ENCODE measurements around the gene ELMO1. TPM values are rescaled to one million over a fixed set of nuclear protein-coding genes. Genes with fewer than 3 reads are reported as not detected.

The ELMO1 gene
- total RNA-seq, 1 donor from 2014 or later = 112 TPM

- Mint-ChIP-seq H3K4me3 (ENCODE audit: low read depth) (no peak overlapping the region), H3K9me3 (no peaks in the 10 kb centered on the region), H3K27me3 (ENCODE audit: low read depth) (no peaks in the 10 kb centered on the region), H3K27ac (no peak overlapping the region), H3K36me3 (ENCODE audit: low read depth) (peaks cover 17% of the 10 kb centered on the region), H3K4me1 (ENCODE audit: low read depth) (peaks cover 6% of the 10 kb centered on the region)
- no peak for DNase-seq (ENCODE audit: low spot score)
- intact Hi-C loops (cut with micrococcal nuclease) = no loop called here
Measured at GRCh38 chr7:37198041-37198905, 250.4 kb downstream of the ELMO1 start.

DNA sequence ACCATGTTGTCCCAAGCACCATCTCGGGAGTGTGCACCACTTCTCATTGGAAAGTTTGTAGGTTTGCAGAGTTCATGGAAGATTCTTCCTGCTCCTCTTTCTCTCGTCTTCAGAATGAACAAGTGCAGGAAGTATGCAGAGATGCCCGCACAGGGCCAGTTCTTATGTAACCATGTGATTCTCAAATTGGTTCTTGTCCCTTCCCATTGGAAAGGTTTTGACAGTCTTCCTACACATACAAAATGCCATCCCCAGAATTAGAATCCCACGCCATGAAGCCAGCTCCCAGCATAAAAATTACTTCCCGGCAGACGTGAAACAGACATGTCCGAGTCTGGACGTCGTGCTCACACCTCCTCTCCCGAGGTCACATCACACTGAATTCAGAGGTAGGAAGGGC is 251.6 kb downstream of the ELMO1 start:
- Mint-ChIP-seq H3K27ac (no peak overlapping the region), H3K4me3 (ENCODE audit: low read depth) (no peak overlapping the region), H3K36me3 (ENCODE audit: low read depth) (peaks cover 10% of the 10 kb centered on the region), H3K9me3 (no peaks in the 10 kb centered on the region), H3K27me3 (ENCODE audit: low read depth) (no peaks in the 10 kb centered on the region), H3K4me1 (ENCODE audit: low read depth) (peaks cover 6% of the 10 kb centered on the region)
- DNase-seq (ENCODE audit: low spot score) = no peak
- intact Hi-C loops (cut with micrococcal nuclease) = no loop called here

GRCh38 chr7:37196676-37197075 is 252.0 kb downstream of the ELMO1 start:
- Mint-ChIP-seq H3K27ac (no peak overlapping the region), H3K9me3 (no peaks in the 10 kb centered on the region), H3K27me3 (ENCODE audit: low read depth) (no peaks in the 10 kb centered on the region), H3K4me1 (ENCODE audit: low read depth) (peaks cover 6% of the 10 kb centered on the region), H3K36me3 (ENCODE audit: low read depth) (peaks cover 14% of the 10 kb centered on the region), H3K4me3 (ENCODE audit: low read depth) (no peak overlapping the region)
- DNase-seq (ENCODE audit: low spot score) = no peak
- intact Hi-C loops (cut with micrococcal nuclease) = no loop called here

DNA sequence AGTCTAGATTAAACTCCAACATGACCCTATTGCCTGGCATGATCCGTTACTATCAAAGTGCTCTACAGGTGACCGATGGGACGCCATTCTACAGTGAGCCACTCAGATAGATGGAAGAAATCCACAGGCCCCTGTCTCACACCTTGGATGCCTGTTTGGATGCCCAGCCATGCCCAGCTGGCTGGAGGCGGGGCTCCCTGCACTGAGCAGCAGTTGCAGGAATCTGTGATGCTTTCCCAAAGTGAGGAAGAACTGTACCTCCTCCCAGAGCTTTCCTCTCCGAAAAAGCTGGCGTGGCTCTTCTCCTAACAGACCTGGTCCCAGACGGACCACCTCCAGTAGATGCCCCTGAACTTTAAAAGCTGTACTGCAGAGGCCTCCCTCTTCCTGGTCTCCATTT is 253.3 kb downstream of the ELMO1 start:
- Mint-ChIP-seq H3K36me3 (ENCODE audit: low read depth) (peaks cover 14% of the 10 kb centered on the region), H3K4me3 (ENCODE audit: low read depth) (no peak overlapping the region), H3K27me3 (ENCODE audit: low read depth) (no peaks in the 10 kb centered on the region), H3K27ac (no peak overlapping the region), H3K4me1 (ENCODE audit: low read depth) (peaks cover 6% of the 10 kb centered on the region), H3K9me3 (no peaks in the 10 kb centered on the region)
- no peak for DNase-seq (ENCODE audit: low spot score)
- intact Hi-C loops (cut with micrococcal nuclease) = no loop called here

DNA sequence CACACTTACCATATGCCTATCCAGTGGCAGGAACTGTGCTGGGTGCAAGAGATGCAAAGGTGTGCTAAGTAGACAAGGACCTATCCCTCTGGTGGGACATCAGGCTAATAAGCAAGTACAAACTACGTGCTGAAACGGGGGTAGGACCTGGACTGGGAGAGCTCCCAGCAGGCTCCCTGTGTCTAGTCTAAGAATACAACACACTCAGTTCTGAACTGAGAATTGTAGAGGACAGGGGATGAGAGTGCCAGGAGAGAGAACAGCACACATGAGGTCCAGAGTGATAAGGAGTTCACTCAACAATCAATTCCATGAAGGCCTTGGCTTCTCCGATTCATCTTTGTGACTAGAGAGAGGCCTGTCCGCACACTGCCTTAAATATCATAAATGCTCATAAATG is 253.7 kb downstream of the ELMO1 start:
- H3K27me3 Mint-ChIP-seq (ENCODE audit: low read depth) = no peaks in the 10 kb centered on the region
- no peaks in the 10 kb centered on the region for H3K9me3 Mint-ChIP-seq
- H3K4me3 Mint-ChIP-seq (ENCODE audit: low read depth) = no peak overlapping the region
- intact Hi-C loops (cut with micrococcal nuclease) = no loop called here
- peaks cover 14% of the 10 kb centered on the region for H3K36me3 Mint-ChIP-seq (ENCODE audit: low read depth)
- peaks cover 6% of the 10 kb centered on the region for H3K4me1 Mint-ChIP-seq (ENCODE audit: low read depth)
- no peak for DNase-seq (ENCODE audit: low spot score)
- H3K27ac Mint-ChIP-seq = no peak overlapping the region

DNA sequence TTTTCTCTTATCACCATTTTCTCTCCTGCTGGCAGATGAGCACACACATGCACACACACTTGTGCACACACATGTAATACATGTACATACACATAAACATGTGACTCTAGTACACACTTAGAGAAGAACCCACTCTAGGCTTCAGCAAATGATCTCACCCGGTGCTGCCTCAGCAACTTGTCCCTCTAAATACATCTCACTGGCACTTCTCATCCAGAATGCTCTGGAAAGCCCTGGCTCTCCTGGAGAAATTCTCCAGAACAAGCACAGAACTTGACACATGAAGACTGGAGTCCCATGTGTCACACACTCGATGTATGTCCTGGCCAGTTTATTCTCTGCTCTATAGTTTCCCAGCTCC is 254.9 kb downstream of the ELMO1 start:
- H3K36me3 Mint-ChIP-seq (ENCODE audit: low read depth) = peaks cover 14% of the 10 kb centered on the region
- no peak for DNase-seq (ENCODE audit: low spot score)
- H3K4me1 Mint-ChIP-seq (ENCODE audit: low read depth) = peaks cover 3% of the 10 kb centered on the region
- no peak overlapping the region for H3K27ac Mint-ChIP-seq
- intact Hi-C loops (cut with micrococcal nuclease) = no loop called here
- no peaks in the 10 kb centered on the region for H3K27me3 Mint-ChIP-seq (ENCODE audit: low read depth)
- no peaks in the 10 kb centered on the region for H3K9me3 Mint-ChIP-seq
- no peak overlapping the region for H3K4me3 Mint-ChIP-seq (ENCODE audit: low read depth)

GRCh38 chr7:37193087-37193774 is 255.4 kb downstream of the ELMO1 start:
- intact Hi-C loops (cut with micrococcal nuclease) = no loop called here
- Mint-ChIP-seq H3K9me3 (no peaks in the 10 kb centered on the region), H3K27me3 (ENCODE audit: low read depth) (no peaks in the 10 kb centered on the region), H3K4me3 (ENCODE audit: low read depth) (no peak overlapping the region), H3K36me3 (ENCODE audit: low read depth) (peaks cover 14% of the 10 kb centered on the region), H3K27ac (no peak overlapping the region), H3K4me1 (ENCODE audit: low read depth) (no peaks in the 10 kb centered on the region)
- DNase-seq (ENCODE audit: low spot score) = no peak

- intact Hi-C loops (cut with micrococcal nuclease) = no loop called here
- Mint-ChIP-seq H3K36me3 (ENCODE audit: low read depth) (peaks cover 15% of the 10 kb centered on the region), H3K9me3 (no peaks in the 10 kb centered on the region)
Measured at GRCh38 chr7:37191797-37192196, 256.9 kb downstream of the ELMO1 start.

GRCh38 chr7:37187179-37187578 is 261.5 kb downstream of the ELMO1 start:
- peak overlapping the region; percentile 19 for H3K27ac Mint-ChIP-seq
- no peak overlapping the region for H3K4me3 Mint-ChIP-seq (ENCODE audit: low read depth)
- intact Hi-C loops (cut with micrococcal nuclease) = loop anchor here (2.0 to 10.0 kb wide), 6 partner anchors 120 to 508 kb away; partner anchors contain the start of gene AOAH
- H3K27me3 Mint-ChIP-seq (ENCODE audit: low read depth) = no peaks in the 10 kb centered on the region
- no peaks in the 10 kb centered on the region for H3K9me3 Mint-ChIP-seq
- H3K36me3 Mint-ChIP-seq (ENCODE audit: low read depth) = peaks cover 27% of the 10 kb centered on the region
- no peak for DNase-seq (ENCODE audit: low spot score)
- peaks cover 11% of the 10 kb centered on the region for H3K4me1 Mint-ChIP-seq (ENCODE audit: low read depth)

More at GRCh38 chr7:37191797-37192196, 256.9 kb downstream of the ELMO1 start:
- Mint-ChIP-seq H3K4me3 (ENCODE audit: low read depth) (no peak overlapping the region), H3K27me3 (ENCODE audit: low read depth) (no peaks in the 10 kb centered on the region), H3K4me1 (ENCODE audit: low read depth) (peaks cover 3% of the 10 kb centered on the region), H3K27ac (no peak overlapping the region)
- no peak for DNase-seq (ENCODE audit: low spot score)

GRCh38 chr7:37186753-37187152 is 261.9 kb downstream of the ELMO1 start:
- Mint-ChIP-seq H3K4me1 (ENCODE audit: low read depth) (peaks cover 11% of the 10 kb centered on the region), H3K4me3 (ENCODE audit: low read depth) (no peak overlapping the region), H3K27ac (peak overlapping the region; percentile 19), H3K9me3 (no peaks in the 10 kb centered on the region), H3K36me3 (ENCODE audit: low read depth) (peaks cover 23% of the 10 kb centered on the region), H3K27me3 (ENCODE audit: low read depth) (no peaks in the 10 kb centered on the region)
- DNase-seq (ENCODE audit: low spot score) = no peak
- intact Hi-C loops (cut with micrococcal nuclease) = loop anchor here (2.0 to 10.0 kb wide), 6 partner anchors 119 to 508 kb away; partner anchors contain the start of gene AOAH

GRCh38 chr7:37181550-37181932 is 267.1 kb downstream of the ELMO1 start:
- intact Hi-C loops (cut with micrococcal nuclease) = loop anchor here (10.0 kb wide), 1 partner anchor 327 kb away; no protein-coding TSS in a partner anchor
- no peak overlapping the region for H3K4me3 Mint-ChIP-seq (ENCODE audit: low read depth)
- peaks cover 41% of the 10 kb centered on the region for H3K36me3 Mint-ChIP-seq (ENCODE audit: low read depth)
- H3K4me1 Mint-ChIP-seq (ENCODE audit: low read depth) = peaks cover 16% of the 10 kb centered on the region
- no peaks in the 10 kb centered on the region for H3K27me3 Mint-ChIP-seq (ENCODE audit: low read depth)
- no peak for DNase-seq (ENCODE audit: low spot score)
- H3K9me3 Mint-ChIP-seq = peaks cover 3% of the 10 kb centered on the region
- no peak overlapping the region for H3K27ac Mint-ChIP-seq

- H3K4me3 Mint-ChIP-seq (ENCODE audit: low read depth) = no peak overlapping the region
- peaks cover 17% of the 10 kb centered on the region for H3K4me1 Mint-ChIP-seq (ENCODE audit: low read depth)
- intact Hi-C loops (cut with micrococcal nuclease) = loop anchor here (10.0 kb wide), 1 partner anchor 326 kb away; no protein-coding TSS in a partner anchor
- H3K27ac Mint-ChIP-seq = no peak overlapping the region
- peaks cover 3% of the 10 kb centered on the region for H3K9me3 Mint-ChIP-seq
- no peaks in the 10 kb centered on the region for H3K27me3 Mint-ChIP-seq (ENCODE audit: low read depth)
- peaks cover 42% of the 10 kb centered on the region for H3K36me3 Mint-ChIP-seq (ENCODE audit: low read depth)
- no peak for DNase-seq (ENCODE audit: low spot score)
Measured at GRCh38 chr7:37180828-37181549, 267.7 kb downstream of the ELMO1 start.
